ENCODE measurements around the gene RPH3AL. TPM values are rescaled to one million over a fixed set of nuclear protein-coding genes. Genes with fewer than 3 reads are reported as not detected.

Gene RPH3AL
- polyA plus RNA-seq, 1 donor from 2014 or later: 0.87 TPM

GRCh38 chr17:390025-390424, 37.4 kb upstream of the RPH3AL start:
- Histone ChIP-seq H3K27ac (ENCODE audit: low read length) (no peak overlapping the region), H3K9me2 (ENCODE audit: insufficient read depth, low read length) (no peaks in the 10 kb centered on the region), H3K9ac (ENCODE audit: low read length) (no peak overlapping the region), H3K4me2 (ENCODE audit: low read length) (no peak overlapping the region), H3K36me3 (ENCODE audit: insufficient read depth, low read length) (no peaks in the 10 kb centered on the region), H3K9me3 (ENCODE audit: low read length) (no peaks in the 10 kb centered on the region), H4K20me1 (ENCODE audit: insufficient read depth) (no peaks in the 10 kb centered on the region), H3K79me2 (replicated peaks; ENCODE audit: insufficient read depth, low read length) (no peaks in the 10 kb centered on the region), H3F3A (ENCODE audit: insufficient read depth, low read length, poor library complexity, severe bottlenecking) (no peaks in the 10 kb centered on the region), H2AFZ (ENCODE audit: low read depth, low read length) (no peak overlapping the region), H3K4me3 (ENCODE audit: low read length) (no peak overlapping the region), H3K27me3 (ENCODE audit: insufficient read depth, low read depth, low read length) (no peaks in the 10 kb centered on the region)
- TF ChIP-seq RAD21 (conservative IDR thresholded peaks at IDR 0.05) (no peak), POLR2AphosphoS5 (IDR thresholded peaks at IDR 0.05) (no peak), CTCF (IDR thresholded peaks at IDR 0.05; ENCODE audit: poor library complexity, severe bottlenecking) (no peak), EP300 (conservative IDR thresholded peaks at IDR 0.05; ENCODE audit: poor library complexity, severe bottlenecking) (no peak), TAF1 (IDR thresholded peaks at IDR 0.05; ENCODE audit: low read depth) (no peak), SMC3 (conservative IDR thresholded peaks at IDR 0.05; ENCODE audit: poor library complexity) (no peak), MXI1 (conservative IDR thresholded peaks at IDR 0.05; ENCODE audit: poor library complexity, severe bottlenecking) (no peak), EZH2 (IDR thresholded peaks at IDR 0.05; ENCODE audit: borderline replicate concordance, insufficient read depth, low read length, poor library complexity, severe bottlenecking) (no peak)
- TF ChIP-seq, protein P1, sequence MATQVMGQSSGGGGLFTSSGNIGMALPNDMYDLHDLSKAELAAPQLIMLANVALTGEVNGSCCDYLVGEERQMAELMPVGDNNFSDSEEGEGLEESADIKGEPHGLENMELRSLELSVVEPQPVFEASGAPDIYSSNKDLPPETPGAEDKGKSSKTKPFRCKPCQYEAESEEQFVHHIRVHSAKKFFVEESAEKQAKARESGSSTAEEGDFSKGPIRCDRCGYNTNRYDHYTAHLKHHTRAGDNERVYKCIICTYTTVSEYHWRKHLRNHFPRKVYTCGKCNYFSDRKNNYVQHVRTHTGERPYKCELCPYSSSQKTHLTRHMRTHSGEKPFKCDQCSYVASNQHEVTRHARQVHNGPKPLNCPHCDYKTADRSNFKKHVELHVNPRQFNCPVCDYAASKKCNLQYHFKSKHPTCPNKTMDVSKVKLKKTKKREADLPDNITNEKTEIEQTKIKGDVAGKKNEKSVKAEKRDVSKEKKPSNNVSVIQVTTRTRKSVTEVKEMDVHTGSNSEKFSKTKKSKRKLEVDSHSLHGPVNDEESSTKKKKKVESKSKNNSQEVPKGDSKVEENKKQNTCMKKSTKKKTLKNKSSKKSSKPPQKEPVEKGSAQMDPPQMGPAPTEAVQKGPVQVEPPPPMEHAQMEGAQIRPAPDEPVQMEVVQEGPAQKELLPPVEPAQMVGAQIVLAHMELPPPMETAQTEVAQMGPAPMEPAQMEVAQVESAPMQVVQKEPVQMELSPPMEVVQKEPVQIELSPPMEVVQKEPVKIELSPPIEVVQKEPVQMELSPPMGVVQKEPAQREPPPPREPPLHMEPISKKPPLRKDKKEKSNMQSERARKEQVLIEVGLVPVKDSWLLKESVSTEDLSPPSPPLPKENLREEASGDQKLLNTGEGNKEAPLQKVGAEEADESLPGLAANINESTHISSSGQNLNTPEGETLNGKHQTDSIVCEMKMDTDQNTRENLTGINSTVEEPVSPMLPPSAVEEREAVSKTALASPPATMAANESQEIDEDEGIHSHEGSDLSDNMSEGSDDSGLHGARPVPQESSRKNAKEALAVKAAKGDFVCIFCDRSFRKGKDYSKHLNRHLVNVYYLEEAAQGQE (IDR thresholded peaks at IDR 0.05; ENCODE audit: borderline replicate concordance): no peak

- Histone ChIP-seq H3K27me3 (ENCODE audit: insufficient read depth, low read depth, low read length) (no peaks in the 10 kb centered on the region), H3K9me3 (ENCODE audit: low read length) (no peaks in the 10 kb centered on the region), H3K9me2 (ENCODE audit: insufficient read depth, low read length) (no peaks in the 10 kb centered on the region), H3K9ac (ENCODE audit: low read length) (no peak overlapping the region), H3K4me3 (ENCODE audit: low read length) (no peak overlapping the region), H3K36me3 (ENCODE audit: insufficient read depth, low read length) (no peaks in the 10 kb centered on the region), H4K20me1 (ENCODE audit: insufficient read depth) (no peaks in the 10 kb centered on the region), H3K27ac (ENCODE audit: low read length) (no peak overlapping the region), H3K4me2 (ENCODE audit: low read length) (no peak overlapping the region), H2AFZ (ENCODE audit: low read depth, low read length) (no peak overlapping the region), H3F3A (ENCODE audit: insufficient read depth, low read length, poor library complexity, severe bottlenecking) (no peaks in the 10 kb centered on the region), H3K79me2 (replicated peaks; ENCODE audit: insufficient read depth, low read length) (no peaks in the 10 kb centered on the region)
- TF ChIP-seq TAF1 (IDR thresholded peaks at IDR 0.05; ENCODE audit: low read depth) (no peak), MXI1 (conservative IDR thresholded peaks at IDR 0.05; ENCODE audit: poor library complexity, severe bottlenecking) (no peak), SMC3 (conservative IDR thresholded peaks at IDR 0.05; ENCODE audit: poor library complexity) (no peak), POLR2AphosphoS5 (IDR thresholded peaks at IDR 0.05) (no peak), EP300 (conservative IDR thresholded peaks at IDR 0.05; ENCODE audit: poor library complexity, severe bottlenecking) (no peak), EZH2 (IDR thresholded peaks at IDR 0.05; ENCODE audit: borderline replicate concordance, insufficient read depth, low read length, poor library complexity, severe bottlenecking) (no peak), CTCF (IDR thresholded peaks at IDR 0.05; ENCODE audit: poor library complexity, severe bottlenecking) (no peak), RAD21 (conservative IDR thresholded peaks at IDR 0.05) (no peak)
- TF ChIP-seq, protein P1 (IDR thresholded peaks at IDR 0.05; ENCODE audit: borderline replicate concordance): no peak
Observed at GRCh38 chr17:388087-388486, 35.5 kb upstream of the RPH3AL start.

All from neural cell (in vitro differentiated cells).